Hematopoietic multipotent progenitor cell treated with erythropoietin and hydrocortisone succinate and interleukin-3 and kit ligand, for 17 days (in vitro differentiated cells): Measurements from ENCODE around the gene RAX2.
A peak's percentile ranks its signal among the peaks of the same experiment; 100 is the strongest.
"Not testable (repeated sequence)": the region's sequence is repeated elsewhere in the genome, so short reads cannot be mapped to it uniquely, and the experiment has no call there.

Experiments
- DNase-seq: peaks from one replicate; pipeline ENCODE4 v3.0.0-alpha.2; 2015; ENCODE audit warnings: low spot score

The RAX2 gene

DNA sequence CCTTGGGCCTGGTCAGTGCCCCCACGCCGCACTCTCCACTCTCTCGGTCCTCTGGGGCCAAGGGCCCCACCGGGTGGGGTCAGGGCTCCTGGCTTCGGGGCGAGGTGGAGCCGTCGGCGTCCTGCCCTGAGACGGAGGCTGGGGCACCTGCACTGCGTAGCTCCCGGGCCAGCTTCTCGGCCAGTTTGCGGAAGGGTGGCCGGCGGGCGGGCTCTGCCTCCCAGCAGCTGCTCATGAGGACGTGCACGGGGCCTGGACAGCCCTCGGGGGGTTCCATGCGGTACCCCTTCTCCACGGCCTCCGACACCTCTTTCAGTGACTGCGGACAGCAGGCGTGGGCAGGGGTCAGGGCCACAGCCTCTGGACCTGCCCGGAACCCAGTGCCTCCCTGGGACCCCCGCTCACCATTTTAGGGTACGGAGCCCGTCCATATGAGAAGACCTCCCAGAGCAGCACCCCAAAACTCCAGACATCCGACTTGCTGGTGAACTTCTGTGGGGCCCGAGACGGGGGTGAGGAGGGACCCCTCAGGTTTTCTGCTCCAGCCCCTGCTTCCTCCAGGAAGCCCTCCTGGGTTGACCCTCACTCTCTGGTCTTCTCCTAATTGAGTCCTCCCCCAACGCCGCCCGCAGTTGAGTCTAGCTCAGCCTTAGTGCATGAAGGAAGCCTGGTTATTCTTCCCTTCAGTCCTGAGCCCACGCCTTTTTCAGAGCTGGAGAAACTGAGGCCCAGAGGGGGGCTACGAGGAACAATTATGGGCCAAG is 6.3 kb upstream of the RAX2 start:
- DNase-seq, result no peak

DNA sequence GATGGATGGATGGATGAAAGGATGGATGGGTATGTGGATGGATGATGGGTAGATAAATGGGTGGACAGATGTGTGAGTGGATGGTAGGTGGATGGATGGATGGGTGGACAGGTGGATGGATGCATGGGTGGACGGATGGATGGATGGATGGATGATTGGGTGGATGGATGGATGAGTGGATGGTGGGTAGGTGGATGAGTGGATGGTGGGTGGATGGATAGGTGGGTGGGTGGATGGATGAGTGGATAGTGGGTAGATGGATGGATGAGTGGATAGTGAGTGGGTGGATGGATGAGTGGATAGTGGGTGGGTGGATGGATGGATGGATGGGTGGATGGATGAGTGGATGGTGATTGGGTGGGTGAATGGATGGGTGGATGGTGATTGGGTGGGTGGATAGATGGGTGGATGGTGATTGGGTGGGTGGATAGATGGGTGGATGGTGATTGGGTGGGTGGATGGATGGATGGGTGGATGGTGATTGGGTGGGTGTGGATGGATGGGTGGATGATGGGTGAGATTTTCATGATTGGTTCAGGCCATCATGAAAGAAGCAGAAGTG is 4.5 kb upstream of the RAX2 start:
- DNase-seq, result no peak

DNA sequence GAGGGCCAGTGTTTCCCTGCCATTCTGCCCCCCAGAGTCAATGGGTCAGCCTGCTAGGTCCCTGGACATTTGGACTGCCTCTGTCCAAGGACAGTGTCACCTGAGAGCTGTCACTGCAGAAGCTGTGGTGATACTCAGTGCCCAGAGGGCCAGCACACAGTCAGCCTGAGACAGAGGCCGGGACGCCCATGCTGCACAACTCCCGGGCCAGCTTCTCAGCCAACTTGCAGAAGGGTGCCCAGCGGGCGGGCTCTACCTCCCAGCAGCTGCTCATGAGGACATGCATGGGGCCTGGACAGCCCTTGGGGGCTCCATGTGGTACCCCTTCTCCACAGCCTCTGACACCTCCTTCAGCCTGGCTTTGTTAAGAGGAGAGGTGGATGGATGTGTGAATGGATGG is 3.8 kb upstream of the RAX2 start:
- DNase-seq, result no peak

DNA sequence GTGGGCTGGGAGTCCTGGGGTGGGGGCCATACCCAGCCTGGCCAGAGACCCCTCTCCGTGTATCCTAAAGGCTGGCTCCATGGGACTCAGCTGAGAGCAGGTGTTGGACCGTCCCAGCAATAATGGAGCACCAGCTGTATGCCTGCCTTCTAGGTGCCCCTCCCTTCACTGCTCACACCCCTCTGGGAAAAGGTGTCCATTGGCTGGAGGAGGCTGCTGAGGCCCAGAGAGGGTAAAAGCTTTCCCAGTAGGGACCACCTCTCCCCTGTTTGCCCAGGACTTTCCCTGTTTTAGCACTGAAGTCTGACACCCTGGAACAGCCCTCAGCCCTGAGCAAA is 3.3 kb upstream of the RAX2 start:
- no peak for DNase-seq

DNA sequence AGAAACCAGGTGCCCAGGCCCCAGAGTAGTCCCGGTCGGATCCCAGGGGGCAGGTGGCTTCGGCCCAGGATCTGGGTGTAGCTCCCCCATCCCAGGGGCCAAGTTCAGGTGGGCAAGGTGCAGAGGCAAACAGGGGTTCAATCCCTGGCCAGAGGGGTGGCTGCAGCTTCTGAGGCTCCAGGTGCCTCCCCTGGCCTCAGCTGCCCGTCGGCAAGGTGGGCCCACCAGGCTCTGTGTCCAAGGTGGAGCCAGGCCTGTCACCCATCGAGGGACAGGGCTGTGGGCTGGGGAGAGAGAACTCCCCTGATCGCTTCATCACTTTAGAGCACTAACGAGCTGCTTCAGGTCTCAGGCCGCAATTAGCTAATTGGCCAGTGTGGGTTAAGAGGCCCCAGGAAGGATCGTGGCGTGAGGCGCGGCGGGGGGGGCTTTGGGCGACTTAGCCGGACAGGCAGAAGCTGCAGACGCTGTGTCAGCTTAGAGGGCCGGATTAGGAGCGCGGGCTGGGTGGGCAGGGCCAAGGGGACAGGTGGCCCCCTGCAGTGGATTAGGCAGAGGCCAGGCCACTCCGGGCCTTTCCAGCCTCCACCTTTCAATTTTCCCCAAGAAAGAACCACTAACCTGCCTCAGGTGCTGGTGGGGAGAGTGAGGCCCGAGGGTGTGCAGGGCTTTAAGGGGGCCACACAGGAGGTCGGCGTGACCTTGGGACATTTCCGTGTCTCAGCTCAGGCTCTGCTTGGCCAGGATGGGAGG is 2.8 kb upstream of the RAX2 start:
- no peak for DNase-seq

DNA sequence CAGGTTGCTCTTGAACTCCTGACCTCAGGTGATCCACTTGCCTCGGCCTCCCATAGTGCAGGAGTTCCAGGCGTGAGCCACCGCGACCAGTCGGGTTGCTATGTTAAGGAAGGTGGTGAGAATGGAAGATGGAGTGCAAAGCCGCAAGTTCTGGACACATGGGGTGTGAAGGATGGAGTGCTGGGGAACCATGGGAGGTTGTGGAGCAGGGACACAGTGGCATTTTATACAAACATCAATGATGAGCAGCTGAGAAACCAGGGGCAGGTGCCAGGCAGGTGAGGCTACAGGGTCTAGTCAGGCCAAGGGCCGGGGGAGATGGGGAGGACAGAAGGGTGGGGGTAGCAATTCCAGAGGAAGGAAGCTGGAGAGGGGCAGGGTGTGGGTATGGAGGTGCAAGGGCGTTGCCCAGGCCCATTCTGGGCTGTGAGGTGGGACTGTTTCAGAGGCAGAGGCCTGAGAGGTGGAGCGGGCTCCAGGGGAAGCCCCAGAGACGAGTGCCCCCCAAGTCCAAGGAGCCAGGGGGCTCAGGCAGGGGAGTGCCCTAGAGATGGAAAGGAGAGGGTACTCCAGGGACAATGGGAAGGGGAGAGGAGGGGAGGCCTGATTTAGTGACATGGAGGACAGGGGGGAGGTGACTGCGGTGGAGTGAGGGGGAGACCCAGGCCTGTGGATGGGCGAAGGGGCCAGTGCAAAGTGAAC is 1.9 kb upstream of the RAX2 start:
- DNase-seq, result no peak

DNA sequence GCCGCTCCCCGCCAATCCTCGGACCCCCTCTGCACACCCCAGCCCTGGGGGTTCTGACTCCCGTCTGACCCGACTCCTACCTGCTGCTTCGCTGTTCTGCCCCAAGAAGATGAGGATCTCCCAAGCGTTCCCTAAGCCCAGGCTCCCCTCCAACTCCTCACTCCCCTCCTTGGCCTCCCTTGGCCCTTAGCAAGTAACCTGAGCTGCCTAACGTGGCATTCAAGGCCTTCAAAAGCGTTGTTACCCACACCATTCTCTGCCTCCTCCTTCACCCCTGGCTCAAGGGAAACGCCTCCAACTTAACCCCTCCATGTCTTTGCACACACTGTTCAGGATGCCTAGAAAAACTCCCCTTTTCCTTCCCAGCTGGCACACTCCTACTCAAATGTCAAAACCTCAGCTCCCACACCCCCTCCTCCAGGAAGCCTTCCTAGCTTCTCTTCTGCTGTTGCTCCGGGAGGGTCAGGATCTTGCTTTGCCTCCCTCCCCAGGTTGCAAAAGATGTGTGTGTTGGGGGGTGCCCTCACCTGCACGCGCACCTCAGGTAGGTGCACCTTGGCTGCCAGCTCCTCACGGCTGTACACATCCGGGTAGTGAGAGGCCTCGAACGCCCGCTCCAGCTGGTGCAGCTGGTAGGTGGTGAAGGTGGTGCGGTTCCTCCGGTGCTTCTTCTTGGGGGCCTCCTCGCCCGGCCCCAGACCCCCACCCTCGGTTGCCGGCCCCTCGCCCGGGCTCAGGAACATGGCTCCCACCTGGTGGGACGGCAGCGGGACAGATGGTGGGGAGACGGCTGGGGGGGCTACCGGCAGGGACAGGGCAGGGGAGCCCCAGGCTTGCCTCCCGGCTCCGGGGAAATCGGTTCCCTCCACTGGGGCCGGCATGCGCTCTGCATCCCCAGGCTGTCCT is 775 bp downstream of the RAX2 start:
- DNase-seq, result no peak

DNA sequence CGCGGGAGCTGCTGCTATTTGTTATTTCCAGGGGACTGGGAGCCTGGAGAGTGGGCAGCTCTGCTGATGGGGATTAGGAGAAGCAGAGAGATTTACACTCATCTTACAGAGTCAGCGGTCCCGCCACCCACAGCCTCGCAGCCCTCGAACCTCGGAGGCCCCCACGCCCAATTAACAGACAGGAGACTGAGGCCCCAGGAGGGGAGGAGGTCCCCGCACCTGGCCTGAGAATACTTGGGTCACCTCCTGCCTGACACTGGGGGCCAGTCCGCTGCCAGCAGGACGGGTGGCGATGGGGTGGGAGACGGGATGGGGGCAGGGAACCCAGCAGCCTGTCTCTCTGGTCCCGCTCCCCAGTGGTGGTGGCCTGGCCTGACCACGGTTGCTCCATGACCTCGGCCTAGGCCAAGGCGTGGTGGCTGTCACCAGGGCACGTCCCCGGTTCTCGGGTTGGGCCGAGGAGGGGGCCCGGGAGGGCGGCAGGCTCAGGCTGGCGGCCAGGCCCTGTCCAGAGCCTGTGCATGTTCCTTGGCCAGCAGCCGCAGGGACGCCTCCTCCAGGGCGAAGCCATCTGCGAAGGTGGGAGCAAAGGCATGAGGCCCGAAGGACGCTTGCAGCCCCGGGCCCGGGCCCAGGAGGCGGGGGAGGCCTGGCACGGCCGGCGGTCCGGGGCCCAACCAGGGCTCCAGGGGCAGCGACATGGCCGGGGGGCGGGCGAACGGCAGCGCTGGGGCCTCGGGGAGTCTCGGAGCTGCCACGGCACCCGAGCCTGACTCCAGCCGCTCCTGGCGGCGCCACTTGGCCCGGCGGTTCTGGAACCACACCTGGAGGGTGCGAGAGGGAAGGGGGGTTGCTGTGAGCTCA is 1.7 kb downstream of the RAX2 start:
- DNase-seq, result no peak

DNA sequence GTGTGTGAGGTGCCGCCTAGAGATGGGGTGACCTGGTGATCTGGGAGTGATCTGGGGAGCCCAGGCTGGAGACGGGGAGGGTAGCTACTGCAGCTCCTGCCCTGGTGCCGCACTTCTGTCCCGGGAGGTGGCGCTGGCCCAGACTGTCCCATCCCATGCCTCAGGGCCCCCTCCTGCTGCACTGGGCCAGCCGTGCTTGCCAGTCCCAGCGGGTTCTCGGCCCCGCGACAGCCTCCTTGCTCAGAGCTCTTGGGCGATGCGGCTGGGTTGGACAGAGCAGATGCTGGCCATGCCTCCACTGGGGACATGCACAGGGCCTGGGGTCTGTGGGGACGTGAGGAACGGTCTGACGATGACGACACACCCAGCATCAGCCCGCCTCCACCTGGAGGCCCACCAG is 2.5 kb downstream of the RAX2 start:
- DNase-seq, result no peak

DNA sequence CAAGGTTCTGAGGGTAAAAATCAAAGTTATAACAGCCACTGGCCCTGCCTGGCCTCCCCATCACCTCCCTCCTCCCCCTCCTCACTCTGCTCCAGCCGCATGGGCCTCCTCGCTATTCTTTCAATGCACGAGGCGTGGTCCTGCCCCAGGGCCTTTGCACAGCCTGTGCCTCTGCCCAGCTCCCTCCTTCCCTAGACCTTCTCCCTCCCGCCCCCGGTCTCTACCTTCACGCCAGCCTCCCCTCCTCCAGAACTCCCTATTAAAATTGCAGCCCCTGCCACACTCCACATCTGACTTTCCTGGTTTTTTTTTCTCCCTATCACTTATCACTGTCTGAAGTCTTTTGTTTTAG is 3.3 kb downstream of the RAX2 start:
- no peak for DNase-seq

DNA sequence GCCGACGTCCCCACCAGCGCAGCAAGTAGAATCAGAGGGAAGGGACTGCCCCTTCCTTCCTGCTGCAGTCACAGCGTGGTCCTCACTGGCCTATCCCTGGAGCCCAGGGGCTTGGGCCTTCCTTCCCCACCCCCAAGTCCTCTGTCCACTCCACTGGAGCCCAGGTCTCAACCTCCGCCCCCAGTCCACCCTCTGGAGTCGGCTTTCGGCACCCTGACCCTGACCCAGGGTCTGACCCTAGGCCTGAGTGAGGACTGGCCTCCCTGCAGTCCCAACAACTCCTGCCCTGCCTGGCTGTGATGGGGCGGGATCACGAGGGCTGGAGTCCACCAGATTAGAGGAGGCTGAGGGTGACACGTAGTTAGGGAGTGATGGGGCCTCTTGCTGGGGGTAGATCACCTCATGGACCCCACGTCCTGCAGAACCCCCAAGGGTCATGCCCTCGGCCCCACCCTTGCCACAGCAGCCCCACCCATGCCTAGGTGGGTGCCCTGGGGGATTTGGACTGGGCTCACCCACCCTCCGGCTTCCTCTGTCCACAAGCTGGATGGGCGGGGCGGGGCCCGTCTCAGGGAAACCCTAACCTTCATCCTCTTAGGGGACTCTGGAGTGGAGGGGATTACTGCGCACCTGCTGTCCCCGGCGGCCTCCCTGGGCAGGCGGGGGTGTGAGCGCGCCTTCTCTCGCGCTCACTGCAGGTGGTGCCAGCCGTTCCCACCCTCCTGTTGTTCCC is 3.8 kb downstream of the RAX2 start:
- no peak for DNase-seq

DNA sequence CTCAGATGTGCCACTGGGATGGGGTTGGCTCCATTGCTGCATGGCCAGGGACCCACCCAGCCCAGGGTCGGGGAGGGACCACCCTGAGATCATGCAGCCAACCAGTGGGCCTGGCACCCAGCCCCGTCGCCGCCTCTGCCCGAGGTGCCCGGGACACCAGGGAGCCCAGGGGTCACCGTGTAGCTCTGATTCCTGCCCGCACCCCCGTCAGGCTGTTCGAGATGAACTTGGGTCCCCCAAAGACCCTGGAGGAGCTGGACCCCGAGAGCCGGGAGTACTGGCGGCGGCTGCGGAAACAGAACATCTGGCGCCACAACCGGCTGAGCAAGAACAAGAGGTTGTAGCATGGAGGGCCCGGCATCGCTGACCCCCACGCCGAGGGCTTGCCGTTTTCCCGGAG is 5.0 kb downstream of the RAX2 start:
- DNase-seq, result no peak

DNA sequence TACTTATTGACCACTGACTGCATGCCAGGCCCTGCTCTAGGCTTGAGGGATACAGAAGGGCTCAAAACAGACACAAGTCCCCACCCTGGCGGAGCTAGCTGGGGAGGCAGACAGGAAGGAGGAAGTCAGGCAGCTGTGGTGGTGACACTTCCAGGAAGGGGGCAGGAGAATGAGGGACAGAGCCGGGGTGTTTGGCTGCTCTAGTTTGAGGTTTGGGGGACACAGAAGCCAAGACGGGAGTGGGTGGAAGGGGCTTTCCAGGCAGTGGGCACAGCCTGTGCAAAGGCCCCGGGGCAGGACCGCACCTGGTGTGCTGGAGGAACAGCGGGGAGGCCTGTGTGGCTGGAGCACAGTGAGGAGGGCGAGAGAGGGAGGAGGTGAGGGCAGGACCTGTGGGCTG is 5.5 kb downstream of the RAX2 start:
- no peak for DNase-seq

DNA sequence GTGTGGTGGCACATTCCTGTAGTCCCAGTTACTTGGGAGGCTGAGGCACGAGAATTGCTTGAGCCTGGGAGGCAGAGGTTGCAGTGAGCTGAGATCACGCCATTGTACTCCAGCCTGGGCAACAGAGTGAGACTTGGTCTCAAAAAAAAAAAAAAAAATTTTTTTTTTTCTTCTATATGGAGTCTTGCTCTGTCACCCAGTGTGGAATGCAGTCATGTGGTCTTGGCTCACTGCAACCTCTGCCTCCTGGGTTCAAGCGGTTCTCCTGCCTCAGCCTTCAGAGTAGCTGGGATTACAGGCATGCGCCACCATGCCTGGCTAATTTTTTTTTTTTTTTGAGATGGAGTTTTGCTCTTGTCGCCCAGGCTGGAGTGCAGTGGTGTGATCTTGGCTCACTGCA is 6.3 kb downstream of the RAX2 start:
- not testable (repeated sequence) for DNase-seq

DNA sequence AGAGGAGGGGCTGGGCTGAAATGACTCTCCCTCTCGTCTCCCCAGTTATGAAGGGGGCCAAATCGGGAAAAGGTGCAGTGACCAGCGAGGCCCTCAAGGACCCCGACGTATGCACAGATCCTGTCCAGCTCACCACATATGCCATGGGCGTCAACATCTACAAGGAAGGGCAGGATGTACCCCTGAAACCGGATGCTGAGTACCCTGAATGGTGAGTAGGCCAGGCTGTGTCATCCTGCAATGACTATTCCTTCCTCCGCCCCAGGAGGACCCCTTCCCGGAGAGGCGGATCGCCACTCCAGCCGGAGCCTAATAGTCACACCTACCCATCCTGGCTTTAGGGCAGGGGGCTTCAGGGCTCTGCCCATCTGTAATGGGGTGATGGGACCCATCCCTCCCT is 6.9 kb downstream of the RAX2 start:
- no peak for DNase-seq

DNA sequence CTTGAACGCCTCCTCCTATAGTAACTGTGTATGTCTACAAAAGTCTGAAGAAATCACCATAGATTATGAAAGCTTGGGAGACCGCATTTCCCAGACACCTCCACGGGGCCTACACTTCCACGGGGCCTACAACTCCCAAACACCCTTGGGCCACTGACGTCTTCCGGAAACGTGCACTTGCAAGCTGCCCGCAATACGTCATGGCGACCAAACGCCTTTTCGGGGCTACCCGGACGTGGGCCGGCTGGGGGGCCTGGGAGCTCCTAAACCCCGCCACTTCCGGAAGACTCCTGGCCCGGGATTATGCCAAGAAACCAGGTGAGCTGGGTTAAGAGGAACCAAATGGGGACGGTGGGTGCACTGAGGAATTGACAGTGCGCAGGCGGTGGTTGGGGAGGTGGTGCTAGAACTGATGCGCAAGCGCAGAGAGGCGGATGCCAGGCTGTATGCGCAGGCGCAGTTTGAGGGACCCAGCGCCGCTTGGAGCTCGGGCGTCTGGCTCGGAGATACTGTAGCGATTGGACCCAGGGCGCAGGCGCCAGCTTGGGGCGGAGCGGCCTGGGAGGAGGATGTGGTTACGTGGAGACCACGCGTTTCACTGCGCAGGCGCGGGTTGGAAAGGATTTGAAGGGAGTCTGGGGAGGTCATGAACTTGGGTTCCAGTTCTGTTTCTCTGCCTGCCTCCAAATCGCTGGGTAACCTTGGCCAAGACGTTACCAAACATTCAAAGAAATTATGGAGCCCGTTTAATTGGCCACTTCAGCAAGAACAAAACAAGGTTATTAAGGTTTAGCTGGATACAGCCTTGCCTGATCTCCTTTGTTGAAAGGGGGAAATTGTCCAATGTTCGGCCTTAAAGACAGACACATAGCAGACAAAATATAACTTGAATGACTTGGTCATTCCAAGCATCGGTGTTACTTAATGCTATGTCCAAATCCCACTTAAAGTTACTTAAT is 9.2 kb downstream of the RAX2 start, which contains the start of gene MRPL54:
Gene MRPL54, plus strand, starts transcription at position 182 of the 959 bp plus-strand sequence. Its CDS starts 19 bp downstream, at position 201.
- peak; percentile 100 for DNase-seq

DNA sequence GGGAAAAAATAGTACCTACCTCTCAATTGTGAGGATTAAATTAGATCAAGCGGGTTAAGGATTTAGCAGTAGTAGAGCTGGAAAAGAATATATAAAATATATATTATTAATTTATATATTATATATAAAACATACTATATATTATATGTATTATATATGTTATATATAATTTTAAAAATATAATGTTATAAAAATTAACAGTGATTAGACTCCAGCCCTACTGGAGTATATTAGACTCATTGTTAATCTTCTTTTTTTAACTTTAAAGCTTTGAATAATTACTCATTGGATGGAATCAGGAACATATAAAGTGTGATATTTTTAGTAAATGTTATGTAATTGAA is 9.9 kb downstream of the RAX2 start:
- DNase-seq, result no peak

DNA sequence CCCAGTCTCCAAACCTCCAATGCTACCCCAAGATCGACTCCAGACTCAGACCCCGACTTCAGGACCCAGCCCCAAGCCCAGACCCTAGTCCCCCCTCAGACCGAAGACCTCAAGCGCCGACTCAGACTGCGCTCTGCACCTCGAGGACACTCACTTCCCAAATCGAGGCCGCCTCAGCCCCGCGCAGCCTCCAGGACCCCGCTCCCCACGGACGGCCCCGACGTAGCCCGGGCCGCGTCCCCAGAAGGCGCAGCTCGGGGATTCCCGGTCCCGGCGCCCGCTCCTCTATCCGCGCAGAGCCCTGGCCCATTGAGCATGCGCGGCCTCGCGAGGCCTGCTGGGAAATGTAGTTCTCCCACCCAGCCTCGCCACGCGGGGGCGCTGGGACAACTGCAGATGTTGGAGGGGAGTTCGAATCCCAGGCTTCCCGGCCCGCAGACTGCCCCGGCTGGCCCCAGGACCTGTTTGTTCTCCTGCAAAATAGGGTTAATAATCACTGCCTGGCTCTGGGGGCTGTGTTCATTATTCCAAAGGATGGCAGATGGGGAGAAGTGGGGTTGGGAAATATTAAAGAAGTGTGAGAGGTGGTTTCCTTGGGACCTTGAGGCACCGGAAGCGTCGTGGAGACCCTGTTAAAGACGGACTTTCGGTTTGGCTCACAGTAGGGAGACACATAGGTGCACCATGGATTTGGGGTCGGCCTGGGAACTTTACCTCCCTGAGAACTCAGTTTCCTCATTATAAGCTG is 10.5 kb downstream of the RAX2 start, which contains the start of gene APBA3:
Gene APBA3, minus strand, starts transcription at position 311 of the 748 bp plus-strand sequence. CDS start 1,428 bp downstream, outside the sequence.
- DNase-seq, result peak; percentile 98
